GM12878 (cell line): Measurements from ENCODE around the gene SLC19A1. TPM values are rescaled to one million over a fixed set of nuclear protein-coding genes. Genes with fewer than 3 reads are reported as not detected.

Experiments used
- ATAC-seq: fragments of 200-7000 bp; cut with Tn5 transposase; 3 replicates; pipeline ENCODE4 v1.9.1; 2020; ENCODE audit warnings: mild to moderate bottlenecking, moderate library complexity
- BruUV-seq: library from RNA; stranded (reverse); fragments of 400-500 nt; replicated peaks from 2 replicates; lab custom pipeline; 2021; lab: Mats Ljungman, UMichigan
- CTCF ChIA-PET: fragments of 300-600 bp; sonication (Branson Sonifier 250); formaldehyde crosslinking; extraction: SDS; loops from one replicate; lab custom pipeline; 2021; ENCODE audit warnings: inconsistent platforms; lab: Yijun Ruan, JAX
- POLR2A ChIA-PET: fragments of 350-600 bp; formaldehyde crosslinking; extraction: SDS; loops from one replicate; lab custom pipeline; 2021; ENCODE audit warnings: inconsistent platforms; lab: Charles Lee
- RAD21 ChIA-PET: fragments of 300-600 bp; sonication (Branson Sonifier 250); formaldehyde crosslinking; loops from one replicate; lab custom pipeline; 2023; ENCODE audit warnings: antibody characterized with exemption; ENCODE audit not compliant: unreplicated experiment; lab: Charles Lee
- SMC1A ChIA-PET: fragments of 300-600 bp; sonication (Branson Sonifier 250); formaldehyde crosslinking; loops from one replicate; lab custom pipeline; 2023; ENCODE audit not compliant: unreplicated experiment, uncharacterized antibody; lab: Charles Lee
- DNase-seq: peaks from one replicate; pipeline ENCODE4 v3.0.0-alpha.2; 2011; ENCODE audit warnings: low read depth, low spot score
- FAIRE-seq: peaks from 3 replicates; lab custom pipeline; 2011; peaks lifted over from hg19 to GRCh38; lab: Jason Lieb, UNC
- H2AFZ ChIP-seq: 2 replicates; pipeline ENCODE4 v1.6.0; 2011; ENCODE audit warnings: low read depth, low read length, control low read depth; ENCODE audit not compliant: control insufficient read depth
- H3K27ac ChIP-seq: 2 replicates; pipeline ENCODE4 v1.5.1; 2011; ENCODE audit warnings: control low read depth; ENCODE audit not compliant: control insufficient read depth, insufficient read depth
- H3K27me3 ChIP-seq, 2 experiments: replicated peaks in 1 of 2; 2 replicates each; pipeline versions ENCODE4 v1.6.0 to v1.6.1; 2011; ENCODE audit warnings: low read length in 1 of 2; ENCODE audit not compliant: control insufficient read depth in 2 of 2, insufficient read depth in 2 of 2
- H3K36me3 ChIP-seq, 2 experiments: 2 replicates each; pipeline ENCODE4 v1.5.1; 2011; ENCODE audit warnings: low read length in 1 of 2; ENCODE audit not compliant: control insufficient read depth in 2 of 2, insufficient read depth in 2 of 2
- H3K4me1 ChIP-seq: 2 replicates; pipeline ENCODE4 v1.6.1; 2011; ENCODE audit warnings: mild to moderate bottlenecking, low read length, moderate library complexity, mixed read lengths; ENCODE audit not compliant: control insufficient read depth, insufficient read depth
- H3K4me2 ChIP-seq: 2 replicates; pipeline ENCODE4 v1.6.0; 2011; ENCODE audit warnings: control low read depth; ENCODE audit not compliant: control insufficient read depth, insufficient read depth
- H3K4me3 ChIP-seq: fragments of 200-600 bp; sonication (generic); 2 replicates; pipeline ENCODE4 v1.5.1; 2016
- H3K79me2 ChIP-seq: 2 replicates; pipeline ENCODE4 v1.6.0; 2011; ENCODE audit warnings: low read length; ENCODE audit not compliant: control insufficient read depth, insufficient read depth
- H3K9ac ChIP-seq: 2 replicates; pipeline ENCODE4 v1.8.0; 2011; ENCODE audit warnings: low read length, control low read depth, mixed read lengths; ENCODE audit not compliant: control insufficient read depth, insufficient read depth
- H3K9me3 ChIP-seq: replicated peaks from 3 replicates; pipeline ENCODE4 v1.5.1; 2011; ENCODE audit warnings: mild to moderate bottlenecking, low read length; ENCODE audit not compliant: control insufficient read depth, insufficient read depth
- H4K20me1 ChIP-seq: 2 replicates; pipeline ENCODE4 v1.6.0; 2011; ENCODE audit not compliant: control insufficient read depth, insufficient read depth
- CBX5 ChIP-seq: sonication (generic); IDR thresholded peaks from 2 replicates; pipeline ENCODE4 v1.6.1; 2016; ENCODE audit warnings: low read depth, moderate library complexity, mild to moderate bottlenecking, inconsistent platforms
- CREM ChIP-seq: IDR thresholded peaks from 2 replicates; pipeline ENCODE4 v1.6.1; 2014; ENCODE audit warnings: antibody characterized with exemption, low read depth
- HCFC1 ChIP-seq: fragments of 150-350 bp; IDR thresholded peaks from 2 replicates; pipeline ENCODE4 v1.6.1; 2014; ENCODE audit warnings: low read length
- KAT2A ChIP-seq: conservative IDR thresholded peaks from 2 replicates; pipeline ENCODE4 v1.6.1; 2011; ENCODE audit warnings: low read depth, low read length; ENCODE audit not compliant: control insufficient read depth
- MAX ChIP-seq: IDR thresholded peaks from 2 replicates; pipeline ENCODE4 v1.6.1; 2012; ENCODE audit warnings: low read depth, low read length, improper control_type of control experiment
- NFYA ChIP-seq: IDR thresholded peaks from 2 replicates; pipeline ENCODE4 v1.6.1; 2011; ENCODE audit warnings: low read depth, mild to moderate bottlenecking, low read length, improper control_type of control experiment, borderline replicate concordance
- PAX8 ChIP-seq: fragments of 450-650 bp; IDR thresholded peaks from 2 replicates; pipeline ENCODE4 v1.6.1; 2017; ENCODE audit warnings: mild to moderate bottlenecking, moderate library complexity
- PRDM15 ChIP-seq: fragments of 450-650 bp; formaldehyde crosslinking; IDR thresholded peaks from 2 replicates; pipeline ENCODE4 v1.4.0; 2020; ENCODE audit warnings: mild to moderate bottlenecking, moderate library complexity
- REST ChIP-seq: IDR thresholded peaks from 2 replicates; pipeline ENCODE4 v1.6.1; 2012; ENCODE audit warnings: mild to moderate bottlenecking, low read depth, low read length
- SIX5 ChIP-seq: IDR thresholded peaks from 2 replicates; pipeline ENCODE4 v1.6.1; 2011; ENCODE audit warnings: mild to moderate bottlenecking, low read depth, low read length, moderate library complexity; ENCODE audit not compliant: severe bottlenecking
- SMARCA5 ChIP-seq: fragments of 450-650 bp; IDR thresholded peaks from 2 replicates; pipeline ENCODE4 v1.6.1; 2017; ENCODE audit warnings: mild to moderate bottlenecking
- SP1 ChIP-seq: IDR thresholded peaks from one replicate; pipeline ENCODE4 v1.6.1; 2011; ENCODE audit warnings: low read depth, low read length
- SRF ChIP-seq, 2 experiments: IDR thresholded peaks; 2 replicates each; pipeline ENCODE4 v1.6.1; 2011; ENCODE audit warnings: low read depth in 2 of 2, low read length in 2 of 2, mild to moderate bottlenecking in 1 of 2, moderate library complexity in 1 of 2
- ZNF207 ChIP-seq: fragments of 450-650 bp; IDR thresholded peaks from 2 replicates; pipeline ENCODE4 v1.6.1; 2014; ENCODE audit warnings: antibody characterized with exemption, mild to moderate bottlenecking, borderline replicate concordance
- ZZZ3 ChIP-seq: IDR thresholded peaks from 2 replicates; pipeline ENCODE4 v1.6.1; 2011; ENCODE audit warnings: low read depth; ENCODE audit not compliant: control insufficient read depth, insufficient read length
- WGBS: methylation state at CpG from one replicate; pipeline ENCODE4 v1.1.6; 2016; ENCODE audit warnings: low lambda C conversion rate; ENCODE audit not compliant: insufficient replicate concordance, insufficient coverage; ENCODE audit errors: missing lambda C conversion rate; 5-methylcytosine and 5-hydroxymethylcytosine counted together
- in situ Hi-C: fragments of 300-500 bp; cut with MboI; formaldehyde crosslinking; loops from 9 replicates; pipeline ENCODE4 v1.14.3; 2018; ENCODE audit warnings: mixed read lengths
- intact Hi-C: fragments of 100-400 bp; cut with micrococcal nuclease; formaldehyde crosslinking; loops from one replicate; pipeline ENCODE4 v1.14.2; 2022; ENCODE audit not compliant: unreplicated experiment
- polyA plus RNA-seq, 11 experiments: library from polyadenylated mRNA; depleted of rRNA in 4 of 11; unstranded in 6 of 11; stranded (reverse) in 5 of 11; fragments of >200 nt; fragmentation: Nextera tagmentation in 4 of 11; fragmentation: Illumina TruSeq in 1 of 11; extraction: Ambion mirVana in 4 of 11; extraction: Trizol in 1 of 11; gene quantifications; 1 replicate in 1 of 11; 2 replicates in 10 of 11; pipeline versions ENCODE4 v1.2.1 to v1.2.3, GENCODE V29; 2011 to 2016; ENCODE audit warnings: inconsistent platforms in 2 of 11, missing spikeins in 2 of 11, low read depth in 1 of 11
- total RNA-seq, 4 experiments: library from RNA; depleted of rRNA in 3 of 4; stranded (reverse); fragments of >200 nt in 3 of 4; fragmentation: Illumina TruSeq in 1 of 4; extraction: Trizol in 1 of 4; gene quantifications; 2 replicates each; pipeline versions ENCODE4 v1.2.1 to v1.2.3, GENCODE V29; 2013 to 2021
- TF ChIP-seq, protein P1 (sequence below): fragments of 450-650 bp; formaldehyde crosslinking; IDR thresholded peaks from 2 replicates; pipeline ENCODE4 v1.4.0; 2022; ENCODE audit warnings: mild to moderate bottlenecking, moderate library complexity

SLC19A1 gene
- total and polyA plus RNA-seq, 10 of the 15 experiments (the other 5 are each of a cell fraction or from before 2014, with no cell fraction given): 0.42 to 49.7 (median 12.2) TPM

DNA sequence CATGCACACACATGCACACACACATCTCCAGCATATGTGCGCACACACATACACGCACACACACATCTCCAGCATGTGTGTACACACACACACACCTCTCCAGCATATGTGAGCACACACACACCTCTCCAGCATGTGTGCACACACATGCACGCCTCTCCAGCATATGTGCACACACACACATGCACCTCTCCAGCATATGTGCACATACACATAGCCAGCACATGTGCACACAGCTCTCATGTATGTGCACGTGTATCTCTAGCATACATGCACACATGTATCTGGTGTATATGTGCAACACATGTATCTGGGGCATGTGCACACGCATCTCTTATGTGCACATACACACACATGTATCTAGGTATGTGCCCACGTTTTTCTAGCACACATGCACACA lies 57.9 kb downstream of the SLC19A1 start:
- H4K20me1 ChIP-seq: no peaks in the 10 kb centered on the region
- in situ Hi-C loops: no loop called here
- CTCF ChIA-PET: no interaction called here
- POLR2A ChIA-PET: no interaction called here
- FAIRE-seq: no peak
- H3K9me3 ChIP-seq: no peaks in the 10 kb centered on the region
- SMC1A ChIA-PET: no interaction called here
- H3K79me2 ChIP-seq: no peaks in the 10 kb centered on the region
- 61% methylated on average over 6 of the region's 6 CpGs for WGBS
- no peak for DNase-seq
- H3K9ac ChIP-seq: no peak overlapping the region
- no peak overlapping the region for H3K4me3 ChIP-seq
- no peak overlapping the region for H3K4me2 ChIP-seq
- no peak overlapping the region for H2AFZ ChIP-seq
- BruUV-seq: no TSS peak
- no peak for ATAC-seq
- no peak overlapping the region for H3K27ac ChIP-seq
- H3K36me3 ChIP-seq: no peaks in the 10 kb centered on the region
- H3K4me1 ChIP-seq: no peaks in the 10 kb centered on the region
- RAD21 ChIA-PET: no interaction called here
- intact Hi-C loops: no loop called here
- no peaks in the 10 kb centered on the region for H3K27me3 ChIP-seq
- TF ChIP-seq PAX8: no peak
- TF ChIP-seq SP1: no peak
- no peak for TF ChIP-seq REST
- no peak for TF ChIP-seq SRF (IDR thresholded peaks at IDR 0.05; ENCODE audit: low read depth in 2 of 2, low read length in 2 of 2)
- TF ChIP-seq SMARCA5: no peak
- TF ChIP-seq CBX5: no peak
- TF ChIP-seq HCFC1: no peak
- TF ChIP-seq MAX: no peak
- no peak for TF ChIP-seq NFYA
- no peak for TF ChIP-seq KAT2A
- TF ChIP-seq PRDM15: no peak
- TF ChIP-seq SIX5: no peak
- no peak for TF ChIP-seq ZNF207
- no peak for TF ChIP-seq ZZZ3
- TF ChIP-seq, protein P1, sequence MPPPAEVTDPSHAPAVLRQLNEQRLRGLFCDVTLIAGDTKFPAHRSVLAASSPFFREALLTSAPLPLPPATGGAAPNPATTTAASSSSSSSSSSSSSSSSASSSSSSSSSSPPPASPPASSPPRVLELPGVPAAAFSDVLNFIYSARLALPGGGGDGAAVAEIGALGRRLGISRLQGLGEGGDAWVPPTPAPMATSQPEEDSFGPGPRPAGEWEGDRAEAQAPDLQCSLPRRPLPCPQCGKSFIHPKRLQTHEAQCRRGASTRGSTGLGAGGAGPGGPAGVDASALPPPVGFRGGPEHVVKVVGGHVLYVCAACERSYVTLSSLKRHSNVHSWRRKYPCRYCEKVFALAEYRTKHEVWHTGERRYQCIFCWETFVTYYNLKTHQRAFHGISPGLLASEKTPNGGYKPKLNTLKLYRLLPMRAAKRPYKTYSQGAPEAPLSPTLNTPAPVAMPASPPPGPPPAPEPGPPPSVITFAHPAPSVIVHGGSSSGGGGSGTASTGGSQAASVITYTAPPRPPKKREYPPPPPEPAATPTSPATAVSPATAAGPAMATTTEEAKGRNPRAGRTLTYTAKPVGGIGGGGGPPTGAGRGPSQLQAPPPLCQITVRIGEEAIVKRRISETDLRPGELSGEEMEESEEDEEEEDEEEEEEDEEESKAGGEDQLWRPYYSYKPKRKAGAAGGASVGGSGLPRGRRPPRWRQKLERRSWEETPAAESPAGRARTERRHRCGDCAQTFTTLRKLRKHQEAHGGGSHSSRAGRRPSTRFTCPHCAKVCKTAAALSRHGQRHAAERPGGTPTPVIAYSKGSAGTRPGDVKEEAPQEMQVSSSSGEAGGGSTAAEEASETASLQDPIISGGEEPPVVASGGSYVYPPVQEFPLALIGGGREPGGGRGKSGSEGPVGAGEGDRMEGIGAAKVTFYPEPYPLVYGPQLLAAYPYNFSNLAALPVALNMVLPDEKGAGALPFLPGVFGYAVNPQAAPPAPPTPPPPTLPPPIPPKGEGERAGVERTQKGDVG (CRISPR knock-in tag): no peak
- TF ChIP-seq CREM: no peak
